C4-2B (cell line): ENCODE measurements around the gene NOP9.

Source experiments
- CTCF ChIP-seq: fragments of 450-650 bp; conservative IDR thresholded peaks from 2 replicates; pipeline ENCODE4 v1.5.1; 2017; ENCODE audit warnings: mild to moderate bottlenecking
- ZFX ChIP-seq: fragments of 450-650 bp; IDR thresholded peaks from 2 replicates; pipeline ENCODE4 v1.6.1; 2017

GRCh38 chr14:24270537-24271133, 29.0 kb upstream of the NOP9 start:
- no peak for TF ChIP-seq CTCF
- no peak for TF ChIP-seq ZFX
